ENCODE results near the gene GRIK3.

DNA sequence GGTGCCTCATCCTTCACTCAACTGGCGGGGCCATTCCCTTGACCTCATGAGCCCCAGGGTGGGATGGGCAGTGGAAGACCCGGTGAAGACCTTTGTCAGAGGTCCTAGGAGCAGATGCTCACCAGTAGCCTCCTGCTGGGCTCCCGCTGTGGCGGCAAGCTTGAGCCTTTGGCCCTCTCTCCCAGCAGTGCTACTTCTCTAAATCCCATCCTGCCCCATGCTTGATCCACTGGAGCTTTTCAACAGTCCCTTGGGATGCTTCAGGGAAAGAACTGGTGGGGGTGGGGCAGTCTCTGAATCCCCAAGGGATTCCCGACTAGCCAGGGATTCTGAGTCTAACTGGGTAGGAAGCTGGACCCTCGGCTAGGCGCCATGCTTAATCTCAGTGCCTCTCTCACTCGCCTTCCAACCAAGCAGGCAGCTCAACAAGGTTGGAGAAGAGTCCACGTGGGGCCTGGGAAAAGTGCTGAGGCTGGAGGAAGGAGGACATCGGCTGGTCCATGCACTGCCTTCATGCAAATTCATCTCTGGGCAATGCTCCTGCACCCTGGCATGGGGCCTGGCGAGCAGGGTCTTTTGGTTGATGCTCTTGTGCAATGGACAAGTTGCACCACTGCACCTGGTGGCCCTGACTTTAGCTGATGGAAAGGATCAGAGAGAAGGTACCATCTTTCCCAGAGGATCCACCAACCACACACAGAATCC is 190.3 kb downstream of the GRIK3 start:
- TF ChIP-seq, protein P1, sequence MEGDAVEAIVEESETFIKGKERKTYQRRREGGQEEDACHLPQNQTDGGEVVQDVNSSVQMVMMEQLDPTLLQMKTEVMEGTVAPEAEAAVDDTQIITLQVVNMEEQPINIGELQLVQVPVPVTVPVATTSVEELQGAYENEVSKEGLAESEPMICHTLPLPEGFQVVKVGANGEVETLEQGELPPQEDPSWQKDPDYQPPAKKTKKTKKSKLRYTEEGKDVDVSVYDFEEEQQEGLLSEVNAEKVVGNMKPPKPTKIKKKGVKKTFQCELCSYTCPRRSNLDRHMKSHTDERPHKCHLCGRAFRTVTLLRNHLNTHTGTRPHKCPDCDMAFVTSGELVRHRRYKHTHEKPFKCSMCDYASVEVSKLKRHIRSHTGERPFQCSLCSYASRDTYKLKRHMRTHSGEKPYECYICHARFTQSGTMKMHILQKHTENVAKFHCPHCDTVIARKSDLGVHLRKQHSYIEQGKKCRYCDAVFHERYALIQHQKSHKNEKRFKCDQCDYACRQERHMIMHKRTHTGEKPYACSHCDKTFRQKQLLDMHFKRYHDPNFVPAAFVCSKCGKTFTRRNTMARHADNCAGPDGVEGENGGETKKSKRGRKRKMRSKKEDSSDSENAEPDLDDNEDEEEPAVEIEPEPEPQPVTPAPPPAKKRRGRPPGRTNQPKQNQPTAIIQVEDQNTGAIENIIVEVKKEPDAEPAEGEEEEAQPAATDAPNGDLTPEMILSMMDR (conservative IDR thresholded peaks at IDR 0.05 in 1 of 2, IDR thresholded peaks at IDR 0.05 in 1 of 2; ENCODE audit: extremely low read depth in 1 of 2, insufficient read depth in 1 of 2, low read depth in 1 of 2, low read length in 2 of 2) = no peak
- no peak for TF ChIP-seq EZH2 (IDR thresholded peaks at IDR 0.05; ENCODE audit: borderline replicate concordance, low read length)
